HEK293 (cell line): Measurements from ENCODE around the gene AGBL2.

Experiments used
- CTCF ChIP-seq: fragments of 450-650 bp; formaldehyde crosslinking; IDR thresholded peaks from 2 replicates; pipeline ENCODE4 v1.5.1; 2016; ENCODE audit warnings: missing biosample characterization, missing genetic modification characterization
- ZNF548 ChIP-seq: fragments of 450-650 bp; formaldehyde crosslinking; IDR thresholded peaks from 2 replicates; pipeline ENCODE4 v1.5.1; 2016; ENCODE audit warnings: missing biosample characterization, missing genetic modification characterization

- no peak for TF ChIP-seq ZNF548
- no peak for TF ChIP-seq CTCF (tag by site-specific recombination)
Observed at GRCh38 chr11:47615249-47615648, 99.9 kb downstream of the AGBL2 start.
